Stimulated activated CD4-positive, alpha-beta T cell treated with anti-CD3 and anti-CD28 coated beads, TNF-alpha, amount 100 ng/mL, for 24 hours (primary cell): ENCODE results near the gene OR6K6.

Experiments used
- DNase-seq, 3 experiments: peaks; one replicate each; pipeline ENCODE4 v3.0.0-alpha.2; 2020; ENCODE audit warnings: low read depth in 3 of 3

The OR6K6 gene

DNA sequence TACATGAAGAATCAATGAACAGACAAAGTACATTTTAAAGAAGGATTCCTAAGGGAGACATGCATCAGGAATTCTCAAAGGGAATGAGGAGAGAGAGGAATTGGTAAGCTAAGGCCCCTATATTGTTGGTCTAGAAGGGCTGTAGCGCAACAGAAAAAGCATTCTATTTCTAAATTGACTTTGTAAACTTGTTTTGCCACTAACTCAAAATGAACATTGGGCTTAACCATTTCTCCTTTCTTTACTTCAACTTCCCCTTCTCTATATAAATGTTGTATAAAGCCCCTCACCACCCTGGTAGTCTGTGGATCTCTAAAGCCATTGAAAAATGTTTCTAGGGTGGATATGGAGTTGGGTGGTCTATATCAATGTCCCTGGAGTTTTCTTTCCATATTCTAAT lies 46.9 kb downstream of the OR6K6 start:
- no peak for DNase-seq

DNA sequence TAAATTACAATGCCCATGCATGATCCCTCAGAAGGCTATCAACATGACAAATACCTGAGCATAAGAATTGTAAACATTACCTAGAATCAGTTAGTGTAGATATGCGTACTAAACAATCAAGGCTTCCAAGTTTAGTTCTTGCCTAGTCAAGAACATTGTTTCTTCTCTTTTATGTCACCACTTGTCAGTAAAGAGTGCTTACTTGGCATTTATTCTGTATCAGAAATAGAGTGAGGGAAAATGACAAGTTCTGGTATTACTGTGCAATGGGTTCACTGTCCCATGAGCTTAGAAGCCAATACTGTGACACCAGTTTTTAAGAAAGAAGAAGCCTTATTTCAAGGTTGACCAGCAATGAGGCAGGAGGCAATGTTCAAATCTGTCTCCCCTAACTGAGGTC lies 49.2 kb downstream of the OR6K6 start:
- DNase-seq = no peak
